GM21737 (cell line): ENCODE data around the gene CLASP1.
"Not testable (repeated sequence)": the region's sequence is repeated elsewhere in the genome, so short reads cannot be mapped to it uniquely, and the experiment has no call there.

Source experiments
- ATAC-seq: cut with Tn5 transposase; IDR thresholded peaks from one replicate; pipeline ENCODE4 v1.9.1; 2021; ENCODE audit warnings: mild to moderate bottlenecking, moderate library complexity; ENCODE audit not compliant: unreplicated experiment

Gene CLASP1

GRCh38 chr2:121358291-121358690, 291.0 kb downstream of the CLASP1 start:
- no peak for ATAC-seq

GRCh38 chr2:121356058-121356640, 293.1 kb downstream of the CLASP1 start:
- no peak for ATAC-seq

GRCh38 chr2:121355488-121355887, 293.8 kb downstream of the CLASP1 start:
- no peak for ATAC-seq

- no peak for ATAC-seq
Observed at GRCh38 chr2:121351521-121352318, 297.5 kb downstream of the CLASP1 start.

- no peak for ATAC-seq
Observed at GRCh38 chr2:121350890-121351289, 298.4 kb downstream of the CLASP1 start.

GRCh38 chr2:121350402-121350775, 298.9 kb downstream of the CLASP1 start:
- ATAC-seq = no peak

- ATAC-seq = no peak
Observed at GRCh38 chr2:121349721-121350401, 299.4 kb downstream of the CLASP1 start.

GRCh38 chr2:121348128-121348740, 301.0 kb downstream of the CLASP1 start:
- no peak for ATAC-seq

GRCh38 chr2:121346859-121347258, 302.4 kb downstream of the CLASP1 start:
- no peak for ATAC-seq

- ATAC-seq = no peak
Observed at GRCh38 chr2:121346407-121346806, 302.9 kb downstream of the CLASP1 start.

GRCh38 chr2:121345887-121346286, 303.4 kb downstream of the CLASP1 start:
- no peak for ATAC-seq

GRCh38 chr2:121345101-121345500, 304.2 kb downstream of the CLASP1 start:
- no peak for ATAC-seq

GRCh38 chr2:121343828-121344399, 305.3 kb downstream of the CLASP1 start:
- not testable (repeated sequence) for ATAC-seq

- ATAC-seq = no peak
Observed at GRCh38 chr2:121343191-121343590, 306.1 kb downstream of the CLASP1 start.

- ATAC-seq = no peak
Observed at GRCh38 chr2:121342751-121343150, 306.5 kb downstream of the CLASP1 start.

GRCh38 chr2:121340926-121341325, 308.3 kb downstream of the CLASP1 start:
- ATAC-seq = no peak

- no peak for ATAC-seq
Observed at GRCh38 chr2:121338281-121338680, 311.0 kb downstream of the CLASP1 start.

GRCh38 chr2:121336528-121337294, 312.6 kb downstream of the CLASP1 start:
- ATAC-seq = no peak

GRCh38 chr2:121335294-121336290, 313.7 kb downstream of the CLASP1 start:
- ATAC-seq = no peak
